GM13977 (cell line): ENCODE measurements around the gene RNF157.
"Not testable (repeated sequence)": the region's sequence is repeated elsewhere in the genome, so short reads cannot be mapped to it uniquely, and the experiment has no call there.

ENCODE experiments used
- DNase-seq: peaks from one replicate; pipeline ENCODE4 v3.0.0; 2012; ENCODE audit warnings: low spot score
- in situ Hi-C: fragments of 300-500 bp; cut with MboI; formaldehyde crosslinking; loops from one replicate; pipeline ENCODE4 v1.12.0; 2022; ENCODE audit warnings: low sequenced_read_pairs, low pct_unique_long_range_greater_than_20kb, mixed read lengths, inconsistent platforms; ENCODE audit not compliant: unreplicated experiment
- TF ChIP-seq, protein P1 (sequence below): IDR thresholded peaks from 2 replicates; pipeline ENCODE4 v1.5.1; 2012; ENCODE audit warnings: mild to moderate bottlenecking, control low read depth; ENCODE audit not compliant: insufficient read depth; ENCODE audit errors: extremely low read depth, missing control alignments

Gene RNF157

DNA sequence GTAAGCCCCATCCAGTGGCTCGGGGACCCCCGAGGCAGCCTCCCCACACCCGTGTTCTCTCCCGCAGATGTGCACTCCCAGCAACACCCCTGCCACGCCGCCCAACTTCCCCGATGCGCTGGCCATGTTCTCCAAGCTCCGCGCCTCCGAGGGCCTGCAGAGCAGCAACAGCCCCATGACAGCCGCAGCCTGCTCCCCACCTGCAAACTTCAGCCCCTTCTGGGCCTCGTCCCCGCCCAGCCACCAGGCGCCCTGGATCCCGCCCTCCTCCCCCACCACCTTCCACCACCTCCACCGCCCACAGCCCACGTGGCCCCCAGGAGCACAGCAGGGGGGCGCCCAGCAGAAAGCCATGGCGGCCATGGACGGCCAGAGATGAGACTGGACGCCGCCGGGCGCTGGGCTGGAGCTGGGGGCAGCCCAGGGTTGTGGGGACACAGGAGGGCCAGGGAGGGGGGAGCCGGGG is 29.9 kb upstream of the RNF157 start:
- in situ Hi-C loops, result no loop called here
- TF ChIP-seq, protein P1, sequence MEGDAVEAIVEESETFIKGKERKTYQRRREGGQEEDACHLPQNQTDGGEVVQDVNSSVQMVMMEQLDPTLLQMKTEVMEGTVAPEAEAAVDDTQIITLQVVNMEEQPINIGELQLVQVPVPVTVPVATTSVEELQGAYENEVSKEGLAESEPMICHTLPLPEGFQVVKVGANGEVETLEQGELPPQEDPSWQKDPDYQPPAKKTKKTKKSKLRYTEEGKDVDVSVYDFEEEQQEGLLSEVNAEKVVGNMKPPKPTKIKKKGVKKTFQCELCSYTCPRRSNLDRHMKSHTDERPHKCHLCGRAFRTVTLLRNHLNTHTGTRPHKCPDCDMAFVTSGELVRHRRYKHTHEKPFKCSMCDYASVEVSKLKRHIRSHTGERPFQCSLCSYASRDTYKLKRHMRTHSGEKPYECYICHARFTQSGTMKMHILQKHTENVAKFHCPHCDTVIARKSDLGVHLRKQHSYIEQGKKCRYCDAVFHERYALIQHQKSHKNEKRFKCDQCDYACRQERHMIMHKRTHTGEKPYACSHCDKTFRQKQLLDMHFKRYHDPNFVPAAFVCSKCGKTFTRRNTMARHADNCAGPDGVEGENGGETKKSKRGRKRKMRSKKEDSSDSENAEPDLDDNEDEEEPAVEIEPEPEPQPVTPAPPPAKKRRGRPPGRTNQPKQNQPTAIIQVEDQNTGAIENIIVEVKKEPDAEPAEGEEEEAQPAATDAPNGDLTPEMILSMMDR, result no peak

DNA sequence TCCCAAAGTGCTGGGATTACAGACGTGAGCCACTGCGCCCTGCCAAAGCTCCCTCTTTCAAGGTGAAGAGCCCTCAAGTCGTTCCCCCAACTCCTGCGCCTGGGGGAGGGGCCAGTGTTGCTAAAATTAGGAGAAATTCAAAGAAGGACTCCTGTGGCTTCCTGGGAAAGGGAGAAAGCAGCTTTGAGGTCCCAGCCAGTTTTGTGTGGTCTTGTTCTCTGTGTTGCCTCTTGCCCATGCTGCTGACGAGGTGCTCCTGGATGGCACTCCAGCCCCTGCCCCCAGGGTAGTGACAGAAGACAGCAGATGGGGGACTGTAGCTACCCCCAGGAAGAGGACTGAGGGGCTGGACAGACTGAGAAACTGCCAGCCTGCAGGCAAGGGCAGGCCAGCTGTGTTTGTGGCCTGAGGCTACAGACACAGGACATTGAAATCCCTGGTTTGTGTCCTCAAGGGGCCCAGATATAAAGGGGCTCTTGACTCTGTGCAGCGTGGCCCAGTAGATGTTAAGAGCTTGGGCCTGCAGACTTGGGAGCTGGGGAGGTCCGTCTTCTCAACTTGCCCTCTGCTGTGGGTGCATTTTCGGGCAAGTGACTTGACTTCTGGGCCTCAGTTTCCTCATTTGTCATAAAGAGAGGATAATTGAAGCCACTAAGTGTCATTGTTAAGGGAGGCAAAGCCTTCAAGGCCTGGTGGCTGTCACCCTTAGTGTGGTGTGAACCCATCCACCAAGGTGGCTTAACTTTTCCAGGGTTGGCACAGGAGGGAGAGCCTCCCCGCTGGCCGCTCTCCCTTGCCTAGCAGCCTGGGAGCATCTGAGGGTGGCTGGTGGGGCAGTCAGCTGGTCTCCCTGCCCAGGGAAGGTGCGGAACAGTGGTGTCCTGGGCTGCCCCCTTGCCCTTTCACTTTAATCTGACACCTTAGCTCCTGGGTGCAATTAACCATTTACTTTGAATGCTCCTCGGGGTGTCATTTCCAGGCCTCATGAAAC is 29.0 kb upstream of the RNF157 start:
- DNase-seq, result no peak
- in situ Hi-C loops, result no loop called here
- TF ChIP-seq, protein P1, result no peak

More for the DNA sequence above, 29.9 kb upstream of the RNF157 start:
- no peak for DNase-seq

DNA sequence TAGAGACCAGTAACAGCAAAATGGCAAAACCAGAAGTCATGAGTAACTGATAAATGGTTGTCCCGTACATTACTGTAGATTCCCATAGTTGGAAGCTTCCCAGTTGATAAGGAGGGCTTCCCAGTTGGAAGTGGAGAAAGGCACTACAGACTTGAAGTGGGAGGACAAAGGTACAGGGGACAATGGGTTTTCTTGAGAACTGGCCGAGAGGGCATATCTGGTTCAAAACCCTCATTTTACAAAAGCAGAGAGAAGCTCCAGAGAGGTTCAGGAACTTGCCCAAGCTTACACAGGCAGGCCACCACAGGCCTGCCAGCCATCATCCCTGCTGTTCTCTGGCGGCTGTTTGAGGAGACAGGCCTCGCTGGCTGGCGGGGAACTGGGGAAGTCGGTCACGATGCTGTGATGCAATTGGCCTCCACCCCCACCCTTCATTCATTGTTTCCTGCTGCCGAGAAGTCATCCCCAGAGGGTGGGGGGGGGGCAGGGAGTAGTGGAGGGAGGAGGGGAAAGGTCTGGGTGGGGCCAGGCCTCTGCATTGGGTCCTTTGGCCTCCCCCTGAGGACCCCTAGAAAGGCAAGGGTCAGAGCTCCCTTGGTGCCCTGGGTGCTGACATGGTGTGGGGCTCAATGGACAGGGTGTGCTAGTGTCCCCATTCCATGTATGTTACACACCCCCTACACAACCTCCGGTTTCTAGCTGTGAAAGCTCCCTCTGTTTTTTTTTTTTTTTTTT is 27.9 kb upstream of the RNF157 start:
- in situ Hi-C loops, result no loop called here
- DNase-seq, result peak; percentile 67

DNA sequence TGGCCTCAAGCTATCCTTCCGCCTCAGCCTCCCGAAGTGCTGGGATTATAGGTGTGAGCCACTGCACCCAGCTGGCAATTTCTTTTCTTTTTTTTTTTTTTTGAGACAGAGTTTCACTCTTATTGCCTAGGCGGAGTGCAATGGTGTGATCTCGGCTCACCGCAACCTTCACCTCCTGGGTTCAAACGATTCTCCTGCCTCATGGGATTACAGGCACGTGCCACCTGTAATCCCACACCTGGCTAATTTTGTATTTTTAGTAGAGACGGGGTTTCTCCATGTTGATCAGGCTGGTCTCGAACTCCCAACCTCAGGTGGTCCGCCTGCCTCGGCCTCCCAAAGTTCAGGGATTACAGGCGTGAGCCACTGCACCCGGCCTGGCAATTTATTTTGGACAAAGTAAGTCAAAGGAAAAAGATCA is 27.3 kb upstream of the RNF157 start:
- in situ Hi-C loops, DNase-seq: not testable (repeated sequence)

More for the DNA sequence above, 27.9 kb upstream of the RNF157 start:
- TF ChIP-seq, protein P1, result no peak

DNA sequence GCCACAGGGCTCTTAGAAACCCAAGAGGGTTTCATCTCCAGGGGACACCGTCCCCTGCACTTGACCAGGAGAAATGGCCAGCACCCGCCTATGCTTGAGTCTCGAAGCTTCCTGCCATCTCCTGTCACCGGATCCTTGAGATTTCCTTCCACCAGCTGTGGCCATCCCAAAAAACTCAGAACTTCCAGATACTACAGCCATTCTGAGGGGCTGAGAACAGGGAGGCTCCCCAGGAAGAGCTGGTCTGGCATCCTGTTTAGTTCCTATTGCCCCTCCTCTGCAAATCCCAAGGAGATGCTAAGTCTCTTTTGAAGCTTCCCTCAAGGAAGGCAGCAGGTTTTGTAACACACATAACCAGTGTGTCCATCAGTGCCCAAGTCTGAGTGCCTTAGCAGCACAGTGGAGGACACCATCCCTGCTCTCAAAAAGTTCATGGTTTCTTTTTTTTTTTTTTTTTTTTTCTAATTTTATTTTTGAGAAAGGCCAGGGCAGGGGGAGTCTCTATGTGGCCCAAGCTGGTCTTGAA is 26.8 kb upstream of the RNF157 start:
- no peak for DNase-seq
- TF ChIP-seq, protein P1, result no peak
- in situ Hi-C loops, result no loop called here

DNA sequence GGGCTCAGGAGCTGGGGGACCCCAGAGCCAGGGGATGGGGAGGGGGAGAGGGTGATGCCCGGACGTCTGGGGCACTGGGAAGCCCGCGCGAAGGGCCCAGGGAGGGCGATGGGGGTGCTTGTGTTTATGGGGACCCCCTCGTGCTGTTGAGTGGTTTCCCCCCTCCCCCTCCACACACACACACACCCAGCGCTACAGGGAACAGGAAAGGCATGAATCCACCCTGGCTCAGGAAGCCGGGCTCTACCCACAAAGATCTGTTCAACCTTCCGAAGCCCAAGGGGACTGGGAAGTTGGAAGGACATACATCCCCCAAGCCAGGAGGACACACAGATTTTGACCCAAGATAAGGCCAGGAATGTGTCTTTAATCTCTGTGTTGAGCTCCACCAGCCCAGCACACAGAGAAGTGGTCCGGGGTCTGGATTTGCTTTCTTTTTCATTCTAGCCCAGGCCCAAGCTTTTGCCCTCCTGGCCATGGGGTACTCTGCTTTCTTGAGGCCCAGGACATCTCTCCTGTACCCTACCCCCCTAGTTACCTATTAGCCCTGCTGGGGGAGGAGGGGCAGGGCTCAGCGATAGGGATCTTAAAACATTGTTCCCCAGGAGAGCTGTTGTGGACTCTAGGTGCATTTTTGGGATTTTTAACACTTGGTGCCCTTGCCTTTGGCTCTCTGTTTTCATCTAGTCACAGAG is 26.1 kb upstream of the RNF157 start:
- TF ChIP-seq, protein P1, result no peak
- no peak for DNase-seq
- in situ Hi-C loops, result no loop called here
